Liver (tissue), 9 donors: ENCODE data around the gene CARD19. TPM values are rescaled to one million over a fixed set of nuclear protein-coding genes. Genes with fewer than 3 reads are reported as not detected.

Source experiments
- DNase-seq: peaks from one replicate; pipeline ENCODE4 v3.0.0-alpha.2; 2017; ENCODE audit warnings: low spot score
- H3K27ac ChIP-seq, 2 donors: one replicate each; pipeline ENCODE4 v1.7.0; 2013; ENCODE audit warnings: inconsistent platforms in 2 of 2, low read length in 2 of 2, control low read depth in 1 of 2, low read depth in 1 of 2, mild to moderate bottlenecking in 1 of 2
- H3K27me3 ChIP-seq, 4 donors: one replicate each; pipeline versions ENCODE4 v1.6.1 to v1.7.0; 2013; ENCODE audit warnings: low read length in 3 of 4, inconsistent platforms in 1 of 4, mild to moderate bottlenecking in 1 of 4, moderate library complexity in 1 of 4; ENCODE audit not compliant: control insufficient read depth in 4 of 4, insufficient read depth in 4 of 4
- H3K36me3 ChIP-seq, 4 donors: one replicate each; pipeline versions ENCODE4 v1.6.1 to v1.7.0; 2013; ENCODE audit warnings: low read length in 3 of 4, mild to moderate bottlenecking in 3 of 4, low read depth in 1 of 4, moderate library complexity in 1 of 4; ENCODE audit not compliant: control insufficient read depth in 4 of 4, insufficient read depth in 3 of 4
- H3K4me1 ChIP-seq, 4 donors: one replicate each; pipeline versions ENCODE4 v1.6.1 to v1.7.0; 2013; ENCODE audit warnings: low read length in 3 of 4, mild to moderate bottlenecking in 3 of 4, moderate library complexity in 1 of 4; ENCODE audit not compliant: control insufficient read depth in 4 of 4, insufficient read depth in 4 of 4
- H3K4me3 ChIP-seq, 3 donors: one replicate each; pipeline versions ENCODE4 v1.6.1 to v1.7.0; 2013; ENCODE audit warnings: low read length in 3 of 3, control low read depth in 1 of 3, low read depth in 1 of 3, mild to moderate bottlenecking in 1 of 3
- H3K9ac ChIP-seq, 2 donors: one replicate each; pipeline ENCODE4 v1.7.0; 2013; ENCODE audit warnings: low read length in 2 of 2, mild to moderate bottlenecking in 2 of 2, moderate library complexity in 2 of 2, control low read depth in 1 of 2, low read depth in 1 of 2
- H3K9me3 ChIP-seq, 4 donors: one replicate each; pipeline versions ENCODE4 v1.6.1 to v1.7.0; 2013; ENCODE audit warnings: low read length in 3 of 4; ENCODE audit not compliant: control insufficient read depth in 4 of 4
- EGR1 ChIP-seq, 2 donors: IDR thresholded peaks; 2 replicates each; pipeline ENCODE4 v1.6.1; 2016 to 2018; ENCODE audit warnings: antibody characterized with exemption in 2 of 2, low read depth in 2 of 2
- FOXA1 ChIP-seq: IDR thresholded peaks from 2 replicates; pipeline ENCODE4 v1.6.1; 2016; ENCODE audit warnings: antibody characterized with exemption
- FOXA2 ChIP-seq: IDR thresholded peaks from 2 replicates; pipeline ENCODE4 v1.6.1; 2016; ENCODE audit warnings: antibody characterized with exemption
- GABPA ChIP-seq, 2 donors: IDR thresholded peaks in 1 of 2; conservative IDR thresholded peaks in 1 of 2; 2 replicates each; pipeline ENCODE4 v1.6.1; 2016; ENCODE audit warnings: antibody characterized with exemption in 2 of 2, mild to moderate bottlenecking in 1 of 2, moderate library complexity in 1 of 2
- HNF4A ChIP-seq, 2 donors: conservative IDR thresholded peaks; 2 replicates each; pipeline ENCODE4 v1.6.1; 2016; ENCODE audit warnings: antibody characterized with exemption in 2 of 2, mild to moderate bottlenecking in 2 of 2
- HNF4G ChIP-seq: IDR thresholded peaks from 2 replicates; pipeline ENCODE4 v1.6.1; 2016; ENCODE audit warnings: antibody characterized with exemption
- NR2F2 ChIP-seq: IDR thresholded peaks from 2 replicates; pipeline ENCODE4 v1.6.1; 2016; ENCODE audit warnings: antibody characterized with exemption
- RAD21 ChIP-seq, 2 donors: IDR thresholded peaks; 2 replicates each; pipeline ENCODE4 v1.6.1; 2016; ENCODE audit warnings: antibody characterized with exemption in 2 of 2, mild to moderate bottlenecking in 2 of 2
- TAF1 ChIP-seq: conservative IDR thresholded peaks from 2 replicates; pipeline ENCODE4 v1.6.1; 2016; ENCODE audit warnings: antibody characterized with exemption, mild to moderate bottlenecking
- YY1 ChIP-seq: IDR thresholded peaks from 2 replicates; pipeline ENCODE4 v1.6.1; 2016; ENCODE audit warnings: antibody characterized with exemption, mild to moderate bottlenecking
- WGBS: extraction: QIAGEN DNeasy Blood & Tissue Kit; methylation state at CpG from one replicate; pipeline ENCODE4 v1.1.7; 2013; 5-methylcytosine and 5-hydroxymethylcytosine counted together
- polyA plus RNA-seq, 2 donors: library from polyadenylated mRNA; stranded (reverse) in 1 of 2; unstranded in 1 of 2; fragments of 200-250 nt in 1 of 2; fragments of >200 nt in 1 of 2; fragmentation: Nextera tagmentation in 1 of 2; extraction: Ambion mirVana in 1 of 2; gene quantifications; one replicate each; pipeline versions ENCODE4 v1.2.1 to v1.2.3, GENCODE V29; 2013 to 2015
- total RNA-seq, 2 donors: library from RNA; depleted of rRNA; stranded (reverse); fragments of >200 nt; gene quantifications; one replicate each; pipeline ENCODE4 v1.2.3, GENCODE V29; 2014
- TF ChIP-seq, protein P1 (sequence below): IDR thresholded peaks from 2 replicates; pipeline ENCODE4 v1.6.1; 2016; ENCODE audit warnings: antibody characterized with exemption
- TF ChIP-seq, protein P2 (sequence below): IDR thresholded peaks from 2 replicates; pipeline ENCODE4 v1.6.1; 2016; ENCODE audit warnings: antibody characterized with exemption
- TF ChIP-seq, protein P3 (sequence below): fragments of 150-350 bp; IDR thresholded peaks from 2 replicates; pipeline ENCODE4 v1.5.1; 2017; ENCODE audit warnings: improper control_type of control experiment, low read depth, low read length; ENCODE audit not compliant: missing input control
- TF ChIP-seq, protein P4 (sequence below): IDR thresholded peaks from 2 replicates; pipeline ENCODE4 v1.6.1; 2016; ENCODE audit warnings: antibody characterized with exemption
- donor health status: healthy.
- donor health status: healthy.
- donor health status: healthy.
- donor health status: healthy.
- donor health status: healthy.

The CARD19 gene
- total and polyA plus RNA-seq, 4 donors: 13.0 to 18.2 (median 16.3) TPM

GRCh38 chr9:93128715-93129224 is 32.8 kb downstream of the CARD19 start (continued):
- TF ChIP-seq, protein P1, sequence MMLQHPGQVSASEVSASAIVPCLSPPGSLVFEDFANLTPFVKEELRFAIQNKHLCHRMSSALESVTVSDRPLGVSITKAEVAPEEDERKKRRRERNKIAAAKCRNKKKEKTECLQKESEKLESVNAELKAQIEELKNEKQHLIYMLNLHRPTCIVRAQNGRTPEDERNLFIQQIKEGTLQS: no peak
- TF ChIP-seq RAD21 (IDR thresholded peaks at IDR 0.05) (no peak), YY1 (no peak), HNF4G (no peak), HNF4A (conservative IDR thresholded peaks at IDR 0.05) (no peak)
- TF ChIP-seq, protein P2, sequence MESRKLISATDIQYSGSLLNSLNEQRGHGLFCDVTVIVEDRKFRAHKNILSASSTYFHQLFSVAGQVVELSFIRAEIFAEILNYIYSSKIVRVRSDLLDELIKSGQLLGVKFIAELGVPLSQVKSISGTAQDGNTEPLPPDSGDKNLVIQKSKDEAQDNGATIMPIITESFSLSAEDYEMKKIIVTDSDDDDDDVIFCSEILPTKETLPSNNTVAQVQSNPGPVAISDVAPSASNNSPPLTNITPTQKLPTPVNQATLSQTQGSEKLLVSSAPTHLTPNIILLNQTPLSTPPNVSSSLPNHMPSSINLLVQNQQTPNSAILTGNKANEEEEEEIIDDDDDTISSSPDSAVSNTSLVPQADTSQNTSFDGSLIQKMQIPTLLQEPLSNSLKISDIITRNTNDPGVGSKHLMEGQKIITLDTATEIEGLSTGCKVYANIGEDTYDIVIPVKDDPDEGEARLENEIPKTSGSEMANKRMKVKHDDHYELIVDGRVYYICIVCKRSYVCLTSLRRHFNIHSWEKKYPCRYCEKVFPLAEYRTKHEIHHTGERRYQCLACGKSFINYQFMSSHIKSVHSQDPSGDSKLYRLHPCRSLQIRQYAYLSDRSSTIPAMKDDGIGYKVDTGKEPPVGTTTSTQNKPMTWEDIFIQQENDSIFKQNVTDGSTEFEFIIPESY: no peak

- peak; percentile 98 for TF ChIP-seq NR2F2
- TF ChIP-seq HNF4A (conservative IDR thresholded peaks at IDR 0.05): no peak
- TF ChIP-seq YY1: no peak
- TF ChIP-seq, protein P3, sequence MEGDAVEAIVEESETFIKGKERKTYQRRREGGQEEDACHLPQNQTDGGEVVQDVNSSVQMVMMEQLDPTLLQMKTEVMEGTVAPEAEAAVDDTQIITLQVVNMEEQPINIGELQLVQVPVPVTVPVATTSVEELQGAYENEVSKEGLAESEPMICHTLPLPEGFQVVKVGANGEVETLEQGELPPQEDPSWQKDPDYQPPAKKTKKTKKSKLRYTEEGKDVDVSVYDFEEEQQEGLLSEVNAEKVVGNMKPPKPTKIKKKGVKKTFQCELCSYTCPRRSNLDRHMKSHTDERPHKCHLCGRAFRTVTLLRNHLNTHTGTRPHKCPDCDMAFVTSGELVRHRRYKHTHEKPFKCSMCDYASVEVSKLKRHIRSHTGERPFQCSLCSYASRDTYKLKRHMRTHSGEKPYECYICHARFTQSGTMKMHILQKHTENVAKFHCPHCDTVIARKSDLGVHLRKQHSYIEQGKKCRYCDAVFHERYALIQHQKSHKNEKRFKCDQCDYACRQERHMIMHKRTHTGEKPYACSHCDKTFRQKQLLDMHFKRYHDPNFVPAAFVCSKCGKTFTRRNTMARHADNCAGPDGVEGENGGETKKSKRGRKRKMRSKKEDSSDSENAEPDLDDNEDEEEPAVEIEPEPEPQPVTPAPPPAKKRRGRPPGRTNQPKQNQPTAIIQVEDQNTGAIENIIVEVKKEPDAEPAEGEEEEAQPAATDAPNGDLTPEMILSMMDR: no peak
- no peak for TF ChIP-seq RAD21 (IDR thresholded peaks at IDR 0.05)
Observed at GRCh38 chr9:93129286-93129685, 33.3 kb downstream of the CARD19 start.

GRCh38 chr9:93129691-93130500 is 33.9 kb downstream of the CARD19 start:
- TF ChIP-seq, protein P1: no peak
- TF ChIP-seq, protein P4, sequence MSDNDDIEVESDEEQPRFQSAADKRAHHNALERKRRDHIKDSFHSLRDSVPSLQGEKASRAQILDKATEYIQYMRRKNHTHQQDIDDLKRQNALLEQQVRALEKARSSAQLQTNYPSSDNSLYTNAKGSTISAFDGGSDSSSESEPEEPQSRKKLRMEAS: no peak
- TF ChIP-seq YY1 (no peak), GABPA (IDR thresholded peaks at IDR 0.05 in 1 of 2, conservative IDR thresholded peaks at IDR 0.05 in 1 of 2) (no peak), FOXA1 (no peak), HNF4A (conservative IDR thresholded peaks at IDR 0.05) (no peak), EGR1 (IDR thresholded peaks at IDR 0.05; ENCODE audit: low read depth in 2 of 2) (no peak), FOXA2 (no peak), TAF1 (no peak)
- Histone ChIP-seq H3K9ac (no peak overlapping the region), H3K27ac (no peak overlapping the region), H3K36me3 (peaks cover 0 to 8% (median 2%) of the 10 kb centered on the region in 4 donors), H3K4me1 (peaks cover 17 to 65% (median 39%) of the 10 kb centered on the region in 4 donors), H3K9me3 (no peaks in the 10 kb centered on the region), H3K27me3 (no peaks in the 10 kb centered on the region), H3K4me3 (no peak overlapping the region)
- 76% methylated on average over 11 of the region's 11 CpGs for WGBS
- no peak for DNase-seq

More at GRCh38 chr9:93129286-93129685, 33.3 kb downstream of the CARD19 start:
- no peak for DNase-seq
- Histone ChIP-seq H3K4me3 (no peak overlapping the region), H3K36me3 (peaks cover 0 to 14% (median 5%) of the 10 kb centered on the region in 4 donors), H3K27me3 (no peaks in the 10 kb centered on the region), H3K27ac (no peak overlapping the region), H3K4me1 (peaks cover 13 to 59% (median 33%) of the 10 kb centered on the region in 4 donors), H3K9me3 (no peaks in the 10 kb centered on the region), H3K9ac (no peak overlapping the region)
- WGBS: 69% methylated on average over 8 of the region's 8 CpGs
